ENCODE results near the gene METTL16. TPM values are rescaled to one million over a fixed set of nuclear protein-coding genes. Genes with fewer than 3 reads are reported as not detected.

The METTL16 gene
- total and polyA plus RNA-seq, 2 experiments from 2014 or later: 40.1 to 80.8 TPM

DNA sequence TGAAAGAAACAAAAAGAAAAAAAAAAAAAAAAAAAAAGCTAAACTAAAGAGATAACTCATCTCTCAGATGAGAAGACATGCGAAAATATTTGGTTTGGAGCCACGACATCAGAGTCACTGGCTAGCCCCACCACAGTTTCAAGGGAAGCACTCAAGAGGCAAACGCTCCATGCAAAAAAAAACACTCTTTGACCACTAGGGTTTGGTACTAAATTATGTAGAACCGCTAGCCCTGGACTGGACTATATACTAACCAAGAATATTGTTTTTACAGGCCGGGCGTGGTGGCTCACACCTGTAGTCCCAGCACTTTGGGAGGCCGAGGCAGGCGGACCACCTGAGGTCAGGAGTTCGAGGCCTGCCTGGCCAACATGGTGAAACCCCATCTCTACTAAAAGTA is 37.3 kb downstream of the METTL16 start:
- no peaks in the 10 kb centered on the region for H3K4me1 Mint-ChIP-seq
- H3K27me3 ChIP-seq (ENCODE audit: insufficient read depth): no peaks in the 10 kb centered on the region
- no peaks in the 10 kb centered on the region for H3K4me1 ChIP-seq (ENCODE audit: insufficient read depth)
- no peak overlapping the region for H3K27ac ChIP-seq (ENCODE audit: low read depth)
- no peak overlapping the region for H3K27ac Mint-ChIP-seq
- no peak overlapping the region for H3K4me2 ChIP-seq
- H3K9me3 Mint-ChIP-seq: no peaks in the 10 kb centered on the region
- peaks cover 25% of the 10 kb centered on the region for H3K36me3 ChIP-seq (ENCODE audit: insufficient read depth)
- H3K4me3 Mint-ChIP-seq: no peak overlapping the region
- H3F3A ChIP-seq (replicated peaks; ENCODE audit: low read depth): no peaks in the 10 kb centered on the region
- TF ChIP-seq, protein P1, sequence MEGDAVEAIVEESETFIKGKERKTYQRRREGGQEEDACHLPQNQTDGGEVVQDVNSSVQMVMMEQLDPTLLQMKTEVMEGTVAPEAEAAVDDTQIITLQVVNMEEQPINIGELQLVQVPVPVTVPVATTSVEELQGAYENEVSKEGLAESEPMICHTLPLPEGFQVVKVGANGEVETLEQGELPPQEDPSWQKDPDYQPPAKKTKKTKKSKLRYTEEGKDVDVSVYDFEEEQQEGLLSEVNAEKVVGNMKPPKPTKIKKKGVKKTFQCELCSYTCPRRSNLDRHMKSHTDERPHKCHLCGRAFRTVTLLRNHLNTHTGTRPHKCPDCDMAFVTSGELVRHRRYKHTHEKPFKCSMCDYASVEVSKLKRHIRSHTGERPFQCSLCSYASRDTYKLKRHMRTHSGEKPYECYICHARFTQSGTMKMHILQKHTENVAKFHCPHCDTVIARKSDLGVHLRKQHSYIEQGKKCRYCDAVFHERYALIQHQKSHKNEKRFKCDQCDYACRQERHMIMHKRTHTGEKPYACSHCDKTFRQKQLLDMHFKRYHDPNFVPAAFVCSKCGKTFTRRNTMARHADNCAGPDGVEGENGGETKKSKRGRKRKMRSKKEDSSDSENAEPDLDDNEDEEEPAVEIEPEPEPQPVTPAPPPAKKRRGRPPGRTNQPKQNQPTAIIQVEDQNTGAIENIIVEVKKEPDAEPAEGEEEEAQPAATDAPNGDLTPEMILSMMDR (conservative IDR thresholded peaks at IDR 0.05; ENCODE audit: low read depth in 2 of 2): no peak
- TF ChIP-seq JUNB (IDR thresholded peaks at IDR 0.05; ENCODE audit: unreplicated experiment): no peak
- TF ChIP-seq, protein P2, sequence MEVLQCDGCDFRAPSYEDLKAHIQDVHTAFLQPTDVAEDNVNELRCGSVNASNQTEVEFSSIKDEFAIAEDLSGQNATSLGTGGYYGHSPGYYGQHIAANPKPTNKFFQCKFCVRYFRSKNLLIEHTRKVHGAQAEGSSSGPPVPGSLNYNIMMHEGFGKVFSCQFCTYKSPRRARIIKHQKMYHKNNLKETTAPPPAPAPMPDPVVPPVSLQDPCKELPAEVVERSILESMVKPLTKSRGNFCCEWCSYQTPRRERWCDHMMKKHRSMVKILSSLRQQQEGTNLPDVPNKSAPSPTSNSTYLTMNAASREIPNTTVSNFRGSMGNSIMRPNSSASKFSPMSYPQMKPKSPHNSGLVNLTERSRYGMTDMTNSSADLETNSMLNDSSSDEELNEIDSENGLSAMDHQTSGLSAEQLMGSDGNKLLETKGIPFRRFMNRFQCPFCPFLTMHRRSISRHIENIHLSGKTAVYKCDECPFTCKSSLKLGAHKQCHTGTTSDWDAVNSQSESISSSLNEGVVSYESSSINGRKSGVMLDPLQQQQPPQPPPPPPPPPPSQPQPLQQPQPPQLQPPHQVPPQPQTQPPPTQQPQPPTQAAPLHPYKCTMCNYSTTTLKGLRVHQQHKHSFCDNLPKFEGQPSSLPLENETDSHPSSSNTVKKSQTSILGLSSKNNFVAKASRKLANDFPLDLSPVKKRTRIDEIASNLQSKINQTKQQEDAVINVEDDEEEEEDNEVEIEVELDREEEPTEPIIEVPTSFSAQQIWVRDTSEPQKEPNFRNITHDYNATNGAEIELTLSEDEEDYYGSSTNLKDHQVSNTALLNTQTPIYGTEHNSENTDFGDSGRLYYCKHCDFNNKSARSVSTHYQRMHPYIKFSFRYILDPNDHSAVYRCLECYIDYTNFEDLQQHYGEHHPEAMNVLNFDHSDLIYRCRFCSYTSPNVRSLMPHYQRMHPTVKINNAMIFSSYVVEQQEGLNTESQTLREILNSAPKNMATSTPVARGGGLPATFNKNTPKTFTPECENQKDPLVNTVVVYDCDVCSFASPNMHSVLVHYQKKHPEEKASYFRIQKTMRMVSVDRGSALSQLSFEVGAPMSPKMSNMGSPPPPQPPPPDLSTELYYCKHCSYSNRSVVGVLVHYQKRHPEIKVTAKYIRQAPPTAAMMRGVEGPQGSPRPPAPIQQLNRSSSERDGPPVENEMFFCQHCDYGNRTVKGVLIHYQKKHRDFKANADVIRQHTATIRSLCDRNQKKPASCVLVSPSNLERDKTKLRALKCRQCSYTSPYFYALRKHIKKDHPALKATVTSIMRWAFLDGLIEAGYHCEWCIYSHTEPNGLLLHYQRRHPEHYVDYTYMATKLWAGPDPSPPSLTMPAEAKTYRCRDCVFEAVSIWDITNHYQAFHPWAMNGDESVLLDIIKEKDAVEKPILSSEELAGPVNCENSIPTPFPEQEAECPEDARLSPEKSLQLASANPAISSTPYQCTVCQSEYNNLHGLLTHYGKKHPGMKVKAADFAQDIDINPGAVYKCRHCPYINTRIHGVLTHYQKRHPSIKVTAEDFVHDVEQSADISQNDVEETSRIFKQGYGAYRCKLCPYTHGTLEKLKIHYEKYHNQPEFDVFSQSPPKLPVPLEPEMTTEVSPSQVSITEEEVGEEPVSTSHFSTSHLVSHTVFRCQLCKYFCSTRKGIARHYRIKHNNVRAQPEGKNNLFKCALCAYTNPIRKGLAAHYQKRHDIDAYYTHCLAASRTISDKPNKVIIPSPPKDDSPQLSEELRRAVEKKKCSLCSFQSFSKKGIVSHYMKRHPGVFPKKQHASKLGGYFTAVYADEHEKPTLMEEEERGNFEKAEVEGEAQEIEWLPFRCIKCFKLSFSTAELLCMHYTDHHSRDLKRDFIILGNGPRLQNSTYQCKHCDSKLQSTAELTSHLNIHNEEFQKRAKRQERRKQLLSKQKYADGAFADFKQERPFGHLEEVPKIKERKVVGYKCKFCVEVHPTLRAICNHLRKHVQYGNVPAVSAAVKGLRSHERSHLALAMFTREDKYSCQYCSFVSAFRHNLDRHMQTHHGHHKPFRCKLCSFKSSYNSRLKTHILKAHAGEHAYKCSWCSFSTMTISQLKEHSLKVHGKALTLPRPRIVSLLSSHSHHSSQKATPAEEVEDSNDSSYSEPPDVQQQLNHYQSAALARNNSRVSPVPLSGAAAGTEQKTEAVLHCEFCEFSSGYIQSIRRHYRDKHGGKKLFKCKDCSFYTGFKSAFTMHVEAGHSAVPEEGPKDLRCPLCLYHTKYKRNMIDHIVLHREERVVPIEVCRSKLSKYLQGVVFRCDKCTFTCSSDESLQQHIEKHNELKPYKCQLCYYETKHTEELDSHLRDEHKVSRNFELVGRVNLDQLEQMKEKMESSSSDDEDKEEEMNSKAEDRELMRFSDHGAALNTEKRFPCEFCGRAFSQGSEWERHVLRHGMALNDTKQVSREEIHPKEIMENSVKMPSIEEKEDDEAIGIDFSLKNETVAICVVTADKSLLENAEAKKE (CRISPR knock-in tag; IDR thresholded peaks at IDR 0.05): no peak
- TF ChIP-seq EZH2 (IDR thresholded peaks at IDR 0.05; ENCODE audit: low read depth, unreplicated experiment): no peak
- no peak for TF ChIP-seq EZH2phosphoT487 (IDR thresholded peaks at IDR 0.05; ENCODE audit: unreplicated experiment)
- TF ChIP-seq ZNF114 (CRISPR knock-in tag; IDR thresholded peaks at IDR 0.05): no peak
- no peak for TF ChIP-seq CREB1 (CRISPR knock-in tag; IDR thresholded peaks at IDR 0.05; ENCODE audit: low read depth)
- TF ChIP-seq, protein P3, sequence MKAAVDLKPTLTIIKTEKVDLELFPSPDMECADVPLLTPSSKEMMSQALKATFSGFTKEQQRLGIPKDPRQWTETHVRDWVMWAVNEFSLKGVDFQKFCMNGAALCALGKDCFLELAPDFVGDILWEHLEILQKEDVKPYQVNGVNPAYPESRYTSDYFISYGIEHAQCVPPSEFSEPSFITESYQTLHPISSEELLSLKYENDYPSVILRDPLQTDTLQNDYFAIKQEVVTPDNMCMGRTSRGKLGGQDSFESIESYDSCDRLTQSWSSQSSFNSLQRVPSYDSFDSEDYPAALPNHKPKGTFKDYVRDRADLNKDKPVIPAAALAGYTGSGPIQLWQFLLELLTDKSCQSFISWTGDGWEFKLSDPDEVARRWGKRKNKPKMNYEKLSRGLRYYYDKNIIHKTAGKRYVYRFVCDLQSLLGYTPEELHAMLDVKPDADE (IDR thresholded peaks at IDR 0.05): no peak
- no peak for TF ChIP-seq ZNF331 (CRISPR knock-in tag; IDR thresholded peaks at IDR 0.05; ENCODE audit: low read depth)
- no peak for TF ChIP-seq POLR2AphosphoS5 (IDR thresholded peaks at IDR 0.05; ENCODE audit: low read depth)
- no peak for TF ChIP-seq NANOG (IDR thresholded peaks at IDR 0.05; ENCODE audit: borderline replicate concordance)
- no peak for TF ChIP-seq STAT1 (IDR thresholded peaks at IDR 0.05; ENCODE audit: unreplicated experiment)
- TF ChIP-seq, protein P4, sequence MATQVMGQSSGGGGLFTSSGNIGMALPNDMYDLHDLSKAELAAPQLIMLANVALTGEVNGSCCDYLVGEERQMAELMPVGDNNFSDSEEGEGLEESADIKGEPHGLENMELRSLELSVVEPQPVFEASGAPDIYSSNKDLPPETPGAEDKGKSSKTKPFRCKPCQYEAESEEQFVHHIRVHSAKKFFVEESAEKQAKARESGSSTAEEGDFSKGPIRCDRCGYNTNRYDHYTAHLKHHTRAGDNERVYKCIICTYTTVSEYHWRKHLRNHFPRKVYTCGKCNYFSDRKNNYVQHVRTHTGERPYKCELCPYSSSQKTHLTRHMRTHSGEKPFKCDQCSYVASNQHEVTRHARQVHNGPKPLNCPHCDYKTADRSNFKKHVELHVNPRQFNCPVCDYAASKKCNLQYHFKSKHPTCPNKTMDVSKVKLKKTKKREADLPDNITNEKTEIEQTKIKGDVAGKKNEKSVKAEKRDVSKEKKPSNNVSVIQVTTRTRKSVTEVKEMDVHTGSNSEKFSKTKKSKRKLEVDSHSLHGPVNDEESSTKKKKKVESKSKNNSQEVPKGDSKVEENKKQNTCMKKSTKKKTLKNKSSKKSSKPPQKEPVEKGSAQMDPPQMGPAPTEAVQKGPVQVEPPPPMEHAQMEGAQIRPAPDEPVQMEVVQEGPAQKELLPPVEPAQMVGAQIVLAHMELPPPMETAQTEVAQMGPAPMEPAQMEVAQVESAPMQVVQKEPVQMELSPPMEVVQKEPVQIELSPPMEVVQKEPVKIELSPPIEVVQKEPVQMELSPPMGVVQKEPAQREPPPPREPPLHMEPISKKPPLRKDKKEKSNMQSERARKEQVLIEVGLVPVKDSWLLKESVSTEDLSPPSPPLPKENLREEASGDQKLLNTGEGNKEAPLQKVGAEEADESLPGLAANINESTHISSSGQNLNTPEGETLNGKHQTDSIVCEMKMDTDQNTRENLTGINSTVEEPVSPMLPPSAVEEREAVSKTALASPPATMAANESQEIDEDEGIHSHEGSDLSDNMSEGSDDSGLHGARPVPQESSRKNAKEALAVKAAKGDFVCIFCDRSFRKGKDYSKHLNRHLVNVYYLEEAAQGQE (IDR thresholded peaks at IDR 0.05; ENCODE audit: unreplicated experiment): no peak
- H3K79me2 ChIP-seq (replicated peaks; ENCODE audit: insufficient read depth): peaks cover 18% of the 10 kb centered on the region
- no peaks in the 10 kb centered on the region for H3K9me2 ChIP-seq (ENCODE audit: insufficient read depth)
- peaks cover 61% of the 10 kb centered on the region for H3K36me3 Mint-ChIP-seq (ENCODE audit: low read depth)
- H3K27me3 Mint-ChIP-seq (ENCODE audit: insufficient read depth, low read depth, poor library complexity): peaks cover 1% of the 10 kb centered on the region
- H4K20me1 ChIP-seq (replicated peaks; ENCODE audit: insufficient read depth): peaks cover 8% of the 10 kb centered on the region
- no peak overlapping the region for H3K4me3 ChIP-seq
- ATAC-seq: no peak
- DNase-seq (ENCODE audit: low spot score): no peak
- no peak overlapping the region for H2AFZ ChIP-seq

Data from GM23338 (cell line).